Calu3 (cell line): ENCODE data around the gene CDK14. TPM values are rescaled to one million over a fixed set of nuclear protein-coding genes. Genes with fewer than 3 reads are reported as not detected.
"Not testable (repeated sequence)": the region's sequence is repeated elsewhere in the genome, so short reads cannot be mapped to it uniquely, and the experiment has no call there.

ENCODE experiments used
- BruUV-seq: library from RNA; stranded (reverse); fragments of 400-500 nt; replicated peaks from 2 replicates; lab custom pipeline; 2021; lab: Mats Ljungman, UMichigan
- CTCF ChIA-PET: fragments of 300-600 bp; sonication (Branson Sonifier 250); formaldehyde crosslinking; loops from one replicate; lab custom pipeline; 2022; ENCODE audit warnings: antibody characterized with exemption; lab: Charles Lee
- DNase-seq: peaks from one replicate; pipeline ENCODE4 v3.0.0; 2022
- H3K27ac Mint-ChIP-seq: one replicate; pipeline ENCODE4 v1.8.0; 2022; ENCODE audit warnings: mixed read lengths; ENCODE audit not compliant: unreplicated experiment
- H3K27me3 Mint-ChIP-seq: one replicate; pipeline ENCODE4 v1.8.0; 2022; ENCODE audit warnings: mixed read lengths; ENCODE audit not compliant: unreplicated experiment
- H3K36me3 Mint-ChIP-seq: one replicate; pipeline ENCODE4 v1.8.0; 2022; ENCODE audit warnings: mild to moderate bottlenecking, moderate library complexity, mixed read lengths; ENCODE audit not compliant: insufficient read depth, unreplicated experiment
- H3K4me1 Mint-ChIP-seq: one replicate; pipeline ENCODE4 v1.8.0; 2022; ENCODE audit warnings: mild to moderate bottlenecking, low read depth, mixed read lengths; ENCODE audit not compliant: unreplicated experiment
- H3K4me3 Mint-ChIP-seq: one replicate; pipeline ENCODE4 v1.8.0; 2022; ENCODE audit warnings: mild to moderate bottlenecking, low read depth, moderate library complexity, mixed read lengths; ENCODE audit not compliant: unreplicated experiment
- H3K9me3 Mint-ChIP-seq: one replicate; pipeline ENCODE4 v1.8.0; 2022; ENCODE audit warnings: low read depth, mixed read lengths; ENCODE audit not compliant: unreplicated experiment
- intact Hi-C: fragments of 100-400 bp; cut with micrococcal nuclease; formaldehyde crosslinking; loops from one replicate; pipeline ENCODE4 v1.10.0; 2022; ENCODE audit not compliant: unreplicated experiment
- total RNA-seq: library from RNA; stranded (reverse); gene quantifications from 2 replicates; pipeline ENCODE4 v1.2.3, GENCODE V29; 2022
- TF ChIP-seq, protein P1 (sequence below): fragments of 200-600 bp; IDR thresholded peaks from one replicate; pipeline ENCODE4 v1.8.0; 2022; ENCODE audit warnings: antibody characterized with exemption; ENCODE audit not compliant: unreplicated experiment

The CDK14 gene
- total RNA-seq, 1 experiment from 2014 or later: 29.4 TPM

DNA sequence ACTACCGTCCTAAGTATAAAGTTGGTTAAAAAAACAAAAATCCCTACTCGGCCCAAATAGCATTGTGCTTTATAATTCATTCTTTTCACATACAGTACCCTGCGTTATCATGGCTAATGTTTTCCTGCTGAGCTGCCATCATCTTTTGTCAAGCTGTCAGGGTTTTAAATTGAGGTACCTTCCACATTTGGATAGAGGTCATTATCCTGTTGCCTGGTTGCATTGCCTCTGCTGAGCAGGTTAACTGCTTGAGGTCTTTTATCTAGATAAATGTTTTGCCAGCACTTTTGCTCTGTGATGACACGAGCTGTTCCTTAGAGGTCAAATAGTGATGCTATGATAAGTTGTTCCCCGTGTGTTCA, 573.7 kb downstream of the CDK14 start:
- no TSS peak for BruUV-seq
- TF ChIP-seq, protein P1, sequence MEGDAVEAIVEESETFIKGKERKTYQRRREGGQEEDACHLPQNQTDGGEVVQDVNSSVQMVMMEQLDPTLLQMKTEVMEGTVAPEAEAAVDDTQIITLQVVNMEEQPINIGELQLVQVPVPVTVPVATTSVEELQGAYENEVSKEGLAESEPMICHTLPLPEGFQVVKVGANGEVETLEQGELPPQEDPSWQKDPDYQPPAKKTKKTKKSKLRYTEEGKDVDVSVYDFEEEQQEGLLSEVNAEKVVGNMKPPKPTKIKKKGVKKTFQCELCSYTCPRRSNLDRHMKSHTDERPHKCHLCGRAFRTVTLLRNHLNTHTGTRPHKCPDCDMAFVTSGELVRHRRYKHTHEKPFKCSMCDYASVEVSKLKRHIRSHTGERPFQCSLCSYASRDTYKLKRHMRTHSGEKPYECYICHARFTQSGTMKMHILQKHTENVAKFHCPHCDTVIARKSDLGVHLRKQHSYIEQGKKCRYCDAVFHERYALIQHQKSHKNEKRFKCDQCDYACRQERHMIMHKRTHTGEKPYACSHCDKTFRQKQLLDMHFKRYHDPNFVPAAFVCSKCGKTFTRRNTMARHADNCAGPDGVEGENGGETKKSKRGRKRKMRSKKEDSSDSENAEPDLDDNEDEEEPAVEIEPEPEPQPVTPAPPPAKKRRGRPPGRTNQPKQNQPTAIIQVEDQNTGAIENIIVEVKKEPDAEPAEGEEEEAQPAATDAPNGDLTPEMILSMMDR: no peak
- no peak for DNase-seq
- intact Hi-C loops: no loop called here
- no peak overlapping the region for H3K27ac Mint-ChIP-seq
- CTCF ChIA-PET: no interaction called here
- no peaks in the 10 kb centered on the region for H3K9me3 Mint-ChIP-seq
- H3K36me3 Mint-ChIP-seq: no peaks in the 10 kb centered on the region
- H3K27me3 Mint-ChIP-seq: no peaks in the 10 kb centered on the region
- no peaks in the 10 kb centered on the region for H3K4me1 Mint-ChIP-seq
- no peak overlapping the region for H3K4me3 Mint-ChIP-seq

DNA sequence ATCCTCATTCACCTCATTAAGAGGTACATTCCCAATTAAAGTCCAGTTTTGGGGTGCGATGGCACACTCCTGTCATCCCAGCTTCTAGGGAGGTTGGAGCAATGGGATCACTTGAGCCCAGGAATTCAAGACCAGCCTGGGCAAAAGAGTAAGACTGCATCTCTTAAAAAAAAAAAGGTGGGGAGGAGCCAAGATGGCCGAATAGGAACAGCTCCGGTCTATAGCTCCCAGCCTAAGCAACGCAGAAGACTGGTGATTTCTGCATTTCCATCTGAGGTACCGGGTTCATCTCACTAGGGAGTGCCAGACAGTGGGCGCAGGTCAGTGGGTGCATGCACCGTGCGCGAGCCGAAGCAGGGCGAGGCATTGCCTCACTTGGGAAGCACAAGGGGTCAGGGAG, 577.1 kb downstream of the CDK14 start:
- not testable (repeated sequence) for H3K36me3 Mint-ChIP-seq, H3K27ac Mint-ChIP-seq

GRCh38 chr7:91180746-91181145, 584.6 kb downstream of the CDK14 start:
- Mint-ChIP-seq H3K4me3 (no peak overlapping the region), H3K27me3 (no peaks in the 10 kb centered on the region), H3K27ac (no peak overlapping the region), H3K36me3 (no peaks in the 10 kb centered on the region), H3K4me1 (no peaks in the 10 kb centered on the region), H3K9me3 (peaks cover 5% of the 10 kb centered on the region)
- TF ChIP-seq, protein P1: no peak
- no TSS peak for BruUV-seq
- intact Hi-C loops: no loop called here
- CTCF ChIA-PET: no interaction called here
- DNase-seq: no peak

More for the DNA sequence above, 577.1 kb downstream of the CDK14 start:
- DNase-seq, H3K9me3 Mint-ChIP-seq, H3K4me1 Mint-ChIP-seq, CTCF ChIA-PET, H3K4me3 Mint-ChIP-seq, H3K27me3 Mint-ChIP-seq, BruUV-seq, intact Hi-C loops: not testable (repeated sequence)

GRCh38 chr7:91181949-91182348, 585.8 kb downstream of the CDK14 start:
- TF ChIP-seq, protein P1: no peak
- peaks cover 5% of the 10 kb centered on the region for H3K9me3 Mint-ChIP-seq
- DNase-seq: no peak
- no TSS peak for BruUV-seq
- intact Hi-C loops: no loop called here
- H3K4me1 Mint-ChIP-seq: no peaks in the 10 kb centered on the region
- H3K4me3 Mint-ChIP-seq: no peak overlapping the region
- H3K36me3 Mint-ChIP-seq: no peaks in the 10 kb centered on the region
- no peaks in the 10 kb centered on the region for H3K27me3 Mint-ChIP-seq
- H3K27ac Mint-ChIP-seq: no peak overlapping the region
- CTCF ChIA-PET: no interaction called here

GRCh38 chr7:91182819-91183764, 587.0 kb downstream of the CDK14 start:
- intact Hi-C loops: no loop called here
- no peak overlapping the region for H3K27ac Mint-ChIP-seq
- BruUV-seq: no TSS peak
- no peaks in the 10 kb centered on the region for H3K27me3 Mint-ChIP-seq
- no peak overlapping the region for H3K4me3 Mint-ChIP-seq
- peaks cover 5% of the 10 kb centered on the region for H3K9me3 Mint-ChIP-seq
- TF ChIP-seq, protein P1: no peak
- no peaks in the 10 kb centered on the region for H3K4me1 Mint-ChIP-seq
- CTCF ChIA-PET: no interaction called here
- H3K36me3 Mint-ChIP-seq: no peaks in the 10 kb centered on the region
- no peak for DNase-seq
